A549 (cell line): Measurements from ENCODE around the gene CECR2. TPM values are rescaled to one million over a fixed set of nuclear protein-coding genes. Genes with fewer than 3 reads are reported as not detected.

Experiments
- ATAC-seq, 2 experiments: fragments of 200-7000 bp in 1 of 2; fragments of >200 bp in 1 of 2; cut with Nextera tagmentation in 1 of 2; cut with Tn5 transposase in 1 of 2; 3 replicates each; pipeline versions ENCODE4 v1.8.0 to v1.9.1; 2018 to 2020; ENCODE audit warnings: mild to moderate bottlenecking in 1 of 2, moderate library complexity in 1 of 2
- CTCF ChIA-PET: fragments of 300-600 bp; sonication (Branson Sonifier 250); formaldehyde crosslinking; extraction: SDS; loops from one replicate; lab custom pipeline; 2021; ENCODE audit warnings: antibody characterized with exemption, inconsistent platforms; lab: Yijun Ruan, JAX
- POLR2A ChIA-PET: fragments of 350-600 bp; formaldehyde crosslinking; extraction: SDS; loops from one replicate; lab custom pipeline; 2021; ENCODE audit warnings: antibody characterized with exemption, inconsistent platforms; lab: Yijun Ruan, JAX
- DNase-seq, 2 experiments: peaks; one replicate each; pipeline versions ENCODE4 v3.0.0 to v3.0.0-alpha.2; 2011 to 2016; ENCODE audit warnings: low read depth in 1 of 2, low spot score in 1 of 2
- FAIRE-seq: peaks from 2 replicates; lab custom pipeline; 2011; peaks lifted over from hg19 to GRCh38; lab: Jason Lieb, UNC
- H3K27ac ChIP-seq, 2 experiments: fragments of >200 bp; sonication (Bioruptor Twin); formaldehyde crosslinking; 3 replicates each; pipeline ENCODE4 v1.5.1; 2016 to 2017
- H3K4me1 ChIP-seq: fragments of >200 bp; sonication (Bioruptor Twin); formaldehyde crosslinking; 3 replicates; pipeline ENCODE4 v1.6.1; 2016
- H3K4me2 ChIP-seq: fragments of >200 bp; sonication (Bioruptor Twin); formaldehyde crosslinking; 3 replicates; pipeline ENCODE4 v1.6.1; 2016
- H3K4me3 ChIP-seq: fragments of >200 bp; sonication (Bioruptor Twin); formaldehyde crosslinking; 3 replicates; pipeline ENCODE4 v1.5.1; 2016
- H3K9me3 ChIP-seq: fragments of >200 bp; sonication (Bioruptor Twin); formaldehyde crosslinking; 3 replicates; pipeline ENCODE4 v1.6.1; 2016
- ATOH8 ChIP-seq: fragments of 250-450 bp; sonication (Bioruptor Pico); IDR thresholded peaks from 2 replicates; pipeline ENCODE4 v1.5.0; 2020; ENCODE audit warnings: low read depth, mild to moderate bottlenecking, moderate library complexity
- BCL3 ChIP-seq: fragments of >200 bp; sonication (Bioruptor Twin); formaldehyde crosslinking; IDR thresholded peaks from 3 replicates; pipeline ENCODE4 v1.6.1; 2016
- BHLHE40 ChIP-seq: IDR thresholded peaks from 2 replicates; pipeline ENCODE4 v1.6.1; 2012; ENCODE audit warnings: low read depth, low read length, inconsistent platforms
- CEBPB ChIP-seq, 2 experiments: fragments of >200 bp in 1 of 2; sonication (Bioruptor Twin) in 1 of 2; formaldehyde crosslinking in 1 of 2; IDR thresholded peaks; 2 replicates each; pipeline ENCODE4 v1.6.1; 2012 to 2016
- CHD4 ChIP-seq: fragments of 200-600 bp; sonication (generic); IDR thresholded peaks from 2 replicates; pipeline ENCODE4 v1.6.1; 2016; ENCODE audit warnings: antibody characterized with exemption, mild to moderate bottlenecking, borderline replicate concordance
- CTCF ChIP-seq: fragments of >200 bp; sonication (Bioruptor Twin); formaldehyde crosslinking; IDR thresholded peaks from 3 replicates; pipeline ENCODE4 v1.5.1; 2016
- E2F6 ChIP-seq: IDR thresholded peaks from 2 replicates; pipeline ENCODE4 v1.6.1; 2012; ENCODE audit warnings: low read depth, borderline replicate concordance
- EHF ChIP-seq: fragments of 250-450 bp; sonication (Bioruptor Pico); IDR thresholded peaks from 2 replicates; pipeline ENCODE4 v1.5.0; 2020; ENCODE audit warnings: mild to moderate bottlenecking
- EP300 ChIP-seq, 2 experiments: fragments of >200 bp; sonication (Bioruptor Twin); formaldehyde crosslinking; IDR thresholded peaks; 2 replicates in 1 of 2; 3 replicates in 1 of 2; pipeline ENCODE4 v1.6.1; 2016 to 2017
- FOSB ChIP-seq: fragments of 250-450 bp; sonication (Bioruptor Pico); IDR thresholded peaks from 2 replicates; pipeline ENCODE4 v1.5.0; 2020; ENCODE audit warnings: mild to moderate bottlenecking, moderate library complexity
- HDAC2 ChIP-seq: fragments of 200-600 bp; sonication (generic); IDR thresholded peaks from 2 replicates; pipeline ENCODE4 v1.6.1; 2016
- HOXA7 ChIP-seq: fragments of 250-450 bp; sonication (Bioruptor Pico); IDR thresholded peaks from 2 replicates; pipeline ENCODE4 v1.5.0; 2020; ENCODE audit warnings: mild to moderate bottlenecking, moderate library complexity
- JUNB ChIP-seq: fragments of >200 bp; sonication (Bioruptor Twin); formaldehyde crosslinking; IDR thresholded peaks from 2 replicates; pipeline ENCODE4 v1.6.1; 2016
- KDM5A ChIP-seq: fragments of 200-600 bp; sonication (generic); IDR thresholded peaks from 2 replicates; pipeline ENCODE4 v1.6.1; 2016; ENCODE audit warnings: antibody characterized with exemption, mild to moderate bottlenecking
- MAX ChIP-seq: IDR thresholded peaks from 2 replicates; pipeline ENCODE4 v1.6.1; 2012
- MAZ ChIP-seq: fragments of 150-350 bp; IDR thresholded peaks from 2 replicates; pipeline ENCODE4 v1.6.1; 2014; ENCODE audit warnings: antibody characterized with exemption, low read depth, low read length, borderline replicate concordance
- MYC ChIP-seq: IDR thresholded peaks from 2 replicates; pipeline ENCODE4 v1.6.1; 2012; ENCODE audit warnings: mild to moderate bottlenecking, inconsistent platforms, low read length, improper control_type of control experiment, borderline replicate concordance
- PHF8 ChIP-seq: fragments of 200-600 bp; sonication (generic); IDR thresholded peaks from 2 replicates; pipeline ENCODE4 v1.6.1; 2016; ENCODE audit warnings: low read depth, mild to moderate bottlenecking, antibody characterized with exemption, moderate library complexity, borderline replicate concordance
- RAD21 ChIP-seq, 2 experiments: fragments of >200 bp in 1 of 2; sonication (Bioruptor Twin) in 1 of 2; formaldehyde crosslinking in 1 of 2; IDR thresholded peaks in 1 of 2; conservative IDR thresholded peaks in 1 of 2; 2 replicates in 1 of 2; 3 replicates in 1 of 2; pipeline ENCODE4 v1.6.1; 2012 to 2018; ENCODE audit warnings: inconsistent platforms in 1 of 2
- RNF2 ChIP-seq: fragments of 200-600 bp; sonication (generic); IDR thresholded peaks from 2 replicates; pipeline ENCODE4 v1.6.1; 2016; ENCODE audit warnings: low read depth, mild to moderate bottlenecking, antibody characterized with exemption, moderate library complexity, borderline replicate concordance
- TFCP2L1 ChIP-seq: fragments of 250-450 bp; sonication (Bioruptor Pico); IDR thresholded peaks from 2 replicates; pipeline ENCODE4 v1.5.0; 2021; ENCODE audit warnings: mild to moderate bottlenecking
- TP53 ChIP-seq: fragments of 250-450 bp; sonication (Bioruptor Pico); IDR thresholded peaks from 2 replicates; pipeline ENCODE4 v1.5.0; 2021; ENCODE audit warnings: mild to moderate bottlenecking, moderate library complexity
- ZNF302 ChIP-seq: fragments of 250-450 bp; sonication (Bioruptor Pico); IDR thresholded peaks from 2 replicates; pipeline ENCODE4 v1.9.0; 2021; ENCODE audit warnings: inconsistent platforms, mild to moderate bottlenecking, moderate library complexity
- ZSCAN20 ChIP-seq: fragments of 250-450 bp; sonication (Bioruptor Pico); IDR thresholded peaks from 2 replicates; pipeline ENCODE4 v1.8.0; 2022; ENCODE audit warnings: mild to moderate bottlenecking, moderate library complexity
- WGBS: methylation state at CpG from one replicate; pipeline ENCODE4 v1.1.6; 2017; ENCODE audit errors: missing lambda C conversion rate; 5-methylcytosine and 5-hydroxymethylcytosine counted together
- polyA plus RNA-seq, 4 experiments: library from polyadenylated mRNA; depleted of rRNA in 3 of 4; stranded (reverse); fragments of >200 nt; fragmentation: RNase III in 1 of 4; extraction: RNeasy Plus Mini Kit Qiagen cat#74134 plus additional on column Dnase treatment in 1 of 4; gene quantifications; 2 replicates in 3 of 4; 3 replicates in 1 of 4; pipeline ENCODE4 v1.2.3, GENCODE V29; 2011 to 2017
- TF ChIP-seq, protein P1 (sequence below): fragments of 450-650 bp; IDR thresholded peaks from 2 replicates; pipeline ENCODE4 v1.6.1; 2014; ENCODE audit warnings: antibody characterized with exemption

Gene CECR2
- polyA plus RNA-seq, 2 of the 4 experiments (the other 2 are of a cell fraction) = 0.01 to 0.06 TPM

DNA sequence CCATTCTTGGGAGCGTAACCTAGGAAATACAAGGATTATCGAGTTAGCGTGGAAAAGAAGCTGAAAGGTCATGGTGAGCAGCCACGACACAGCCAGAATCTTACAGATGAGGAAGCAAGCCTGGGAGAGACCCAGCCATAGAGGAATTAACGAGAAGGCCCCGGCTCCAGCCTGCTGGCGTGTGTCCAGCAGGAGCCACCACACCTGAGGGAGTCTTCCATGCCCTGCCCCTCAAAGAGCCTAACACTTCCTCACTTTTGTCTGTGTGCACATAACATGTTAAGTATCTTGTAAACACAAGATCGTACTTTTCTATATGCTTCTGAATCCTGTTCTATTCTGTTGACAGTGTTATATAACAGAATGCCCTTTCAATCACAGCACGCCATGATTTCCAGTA is 18.1 kb downstream of the CECR2 start:
- TF ChIP-seq EHF (no peak), FOSB (CRISPR knock-in tag) (no peak), PHF8 (no peak), E2F6 (no peak), CHD4 (no peak), KDM5A (no peak), MYC (no peak), BHLHE40 (no peak), MAZ (no peak)
- Histone ChIP-seq H3K27ac (no peak overlapping the region), H3K9me3 (no peaks in the 10 kb centered on the region), H3K4me3 (no peak overlapping the region), H3K4me1 (no peaks in the 10 kb centered on the region), H3K4me2 (no peak overlapping the region)
- POLR2A ChIA-PET = no interaction called here
- 54% methylated on average over 9 of the region's 9 CpGs for WGBS
- no peak for ATAC-seq
- FAIRE-seq = no peak
- CTCF ChIA-PET = interaction anchor here (0.8 to 1.2 kb wide), 2 partner anchors 19 to 216 kb away, joined by 3 to 4 read pairs; no protein-coding TSS in a partner anchor
- no peak for DNase-seq

DNA sequence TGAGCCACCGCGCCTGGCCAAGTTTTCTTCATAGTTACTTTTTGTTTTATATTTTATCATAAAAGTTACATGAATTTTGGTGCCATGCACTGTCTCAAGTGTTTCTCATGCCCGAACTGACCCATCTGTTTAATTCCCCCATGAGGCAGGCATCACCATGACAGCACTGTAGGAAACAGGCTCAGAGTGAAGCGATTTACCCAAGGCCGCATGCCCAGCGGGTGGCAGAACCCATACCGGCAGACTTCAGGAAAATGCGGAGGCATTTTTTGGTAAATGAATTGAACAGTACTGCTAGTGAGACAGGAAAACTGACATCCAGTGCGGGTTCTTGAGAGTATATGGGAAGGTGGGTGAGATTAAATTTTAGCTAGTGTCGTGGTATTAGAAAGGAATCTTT is 19.0 kb downstream of the CECR2 start:
- POLR2A ChIA-PET = no interaction called here
- CTCF ChIA-PET = interaction anchor here (1.2 kb wide), 1 partner anchor 10 kb away, joined by 4 read pairs; no protein-coding TSS in a partner anchor
- FAIRE-seq (no peak), ATAC-seq (no peak)
- H3K27ac ChIP-seq = no peak overlapping the region
- no peaks in the 10 kb centered on the region for H3K9me3 ChIP-seq
- H3K4me2 ChIP-seq = no peak overlapping the region
- H3K4me1 ChIP-seq = no peaks in the 10 kb centered on the region
- 79% methylated on average over 10 of the region's 10 CpGs for WGBS
- H3K4me3 ChIP-seq = no peak overlapping the region
- TF ChIP-seq HDAC2 = no peak
- no peak for TF ChIP-seq TFCP2L1 (CRISPR knock-in tag)
- no peak for TF ChIP-seq BHLHE40
- TF ChIP-seq TP53 (CRISPR knock-in tag) = no peak
- TF ChIP-seq ATOH8 (CRISPR knock-in tag) = no peak
- no peak for TF ChIP-seq MYC
- no peak for TF ChIP-seq HOXA7 (CRISPR knock-in tag)
- TF ChIP-seq RNF2 = no peak
- TF ChIP-seq, protein P1, sequence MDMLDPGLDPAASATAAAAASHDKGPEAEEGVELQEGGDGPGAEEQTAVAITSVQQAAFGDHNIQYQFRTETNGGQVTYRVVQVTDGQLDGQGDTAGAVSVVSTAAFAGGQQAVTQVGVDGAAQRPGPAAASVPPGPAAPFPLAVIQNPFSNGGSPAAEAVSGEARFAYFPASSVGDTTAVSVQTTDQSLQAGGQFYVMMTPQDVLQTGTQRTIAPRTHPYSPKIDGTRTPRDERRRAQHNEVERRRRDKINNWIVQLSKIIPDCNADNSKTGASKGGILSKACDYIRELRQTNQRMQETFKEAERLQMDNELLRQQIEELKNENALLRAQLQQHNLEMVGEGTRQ = no peak
- no peak for TF ChIP-seq FOSB (CRISPR knock-in tag)
- TF ChIP-seq MAX = no peak
- no peak for TF ChIP-seq BCL3
- no peak for TF ChIP-seq CTCF
- no peak for TF ChIP-seq PHF8
- no peak for TF ChIP-seq JUNB
- TF ChIP-seq RAD21 (conservative IDR thresholded peaks at IDR 0.05 in 1 of 2, IDR thresholded peaks at IDR 0.05 in 1 of 2) = no peak
- no peak for TF ChIP-seq ZNF302 (CRISPR knock-in tag)
- no peak for TF ChIP-seq EP300 (IDR thresholded peaks at IDR 0.05)
- no peak for TF ChIP-seq ZSCAN20 (CRISPR knock-in tag)
- no peak for TF ChIP-seq CEBPB (IDR thresholded peaks at IDR 0.05)
- TF ChIP-seq, all 56 proteins: peak for 0
- DNase-seq = no peak
